SK-N-SH (cell line): ENCODE results near the gene P3R3URF. TPM values are rescaled to one million over a fixed set of nuclear protein-coding genes. Genes with fewer than 3 reads are reported as not detected.

ENCODE experiments used
- CTCF ChIA-PET: fragments of 300-600, 350-600 bp; formaldehyde crosslinking; extraction: SDS; loops from one replicate; lab custom pipeline; 2021; lab: Yijun Ruan, JAX
- POLR2A ChIA-PET: fragments of 350-600 bp; sonication (Branson Sonifier 250); formaldehyde crosslinking; extraction: SDS; loops from one replicate; lab custom pipeline; 2020; ENCODE audit warnings: antibody characterized with exemption, inconsistent platforms; lab: Yijun Ruan, JAX
- DNase-seq: peaks from one replicate; pipeline ENCODE4 v3.0.0; 2012
- H2AFZ ChIP-seq: fragments of 200-600 bp; sonication (generic); 2 replicates; pipeline ENCODE4 v1.8.1; 2016; ENCODE audit warnings: antibody characterized with exemption, mild to moderate bottlenecking, low read depth
- H3F3A ChIP-seq: fragments of 200-600 bp; sonication (generic); replicated peaks from 2 replicates; pipeline ENCODE3; 2016; ENCODE audit warnings: antibody characterized with exemption, mild to moderate bottlenecking; ENCODE audit not compliant: insufficient read depth
- H3K27ac ChIP-seq, 2 experiments: fragments of 200-500 bp in 1 of 2; fragments of 200-600 bp in 1 of 2; sonication (Bioruptor generic) in 1 of 2; sonication (generic), shearing (Covaris generic) in 1 of 2; 2 replicates each; pipeline versions ENCODE4 v1.5.1 to v1.6.1; 2014 to 2016; ENCODE audit warnings: low read depth in 2 of 2, inconsistent platforms in 1 of 2, low read length in 1 of 2, mild to moderate bottlenecking in 1 of 2, mixed read lengths in 1 of 2
- H3K27me3 ChIP-seq: fragments of 200-600 bp; sonication (generic), shearing (Covaris generic); 2 replicates; pipeline ENCODE4 v1.6.1; 2016; ENCODE audit warnings: mixed run types; ENCODE audit not compliant: insufficient read depth
- H3K36me3 ChIP-seq, 2 experiments: fragments of 200-500 bp in 1 of 2; fragments of 200-600 bp in 1 of 2; sonication (Bioruptor generic) in 1 of 2; sonication (generic) in 1 of 2; replicated peaks in 1 of 2; 2 replicates each; pipeline versions ENCODE3 to v1.5.1; 2014 to 2016; ENCODE audit warnings: low read length in 1 of 2, mild to moderate bottlenecking in 1 of 2; ENCODE audit not compliant: insufficient read depth in 2 of 2, control insufficient read depth in 1 of 2
- H3K4me1 ChIP-seq, 2 experiments: fragments of 200-500 bp in 1 of 2; fragments of 200-600 bp in 1 of 2; sonication (Bioruptor generic) in 1 of 2; sonication (generic), shearing (Covaris generic) in 1 of 2; 2 replicates each; pipeline versions ENCODE4 v1.5.1 to v1.6.1; 2014 to 2016; ENCODE audit warnings: low read depth in 1 of 2, low read length in 1 of 2, mixed run types in 1 of 2; ENCODE audit not compliant: insufficient read depth in 2 of 2, control insufficient read depth in 1 of 2
- H3K4me2 ChIP-seq: fragments of 200-600 bp; sonication (generic), shearing (Covaris generic); 2 replicates; pipeline ENCODE4 v1.6.1; 2017; ENCODE audit warnings: mixed run types
- H3K4me3 ChIP-seq, 2 experiments: fragments of 200-500 bp in 1 of 2; fragments of 200-600 bp in 1 of 2; sonication (Bioruptor generic) in 1 of 2; sonication (generic), shearing (Covaris generic) in 1 of 2; 2 replicates each; pipeline versions ENCODE4 v1.5.1 to v1.8.1; 2014 to 2016; ENCODE audit warnings: low read depth in 2 of 2, inconsistent platforms in 1 of 2, low read length in 1 of 2, mild to moderate bottlenecking in 1 of 2, mixed read lengths in 1 of 2, moderate library complexity in 1 of 2
- H3K79me2 ChIP-seq: fragments of 200-600 bp; sonication (generic); 2 replicates; pipeline ENCODE4 v1.8.1; 2017; ENCODE audit warnings: mild to moderate bottlenecking; ENCODE audit not compliant: insufficient read depth
- H3K9ac ChIP-seq: fragments of 200-600 bp; sonication (generic); 2 replicates; pipeline ENCODE4 v1.6.1; 2017; ENCODE audit warnings: mixed run types
- H3K9me2 ChIP-seq: fragments of 200-600 bp; sonication (generic); 2 replicates; pipeline ENCODE4 v1.6.1; 2017; ENCODE audit warnings: mixed run types
- H3K9me3 ChIP-seq: fragments of 200-600 bp; sonication (generic); 2 replicates; pipeline ENCODE4 v1.6.1; 2017; ENCODE audit warnings: mixed run types, mild to moderate bottlenecking, moderate library complexity
- H4K20me1 ChIP-seq: fragments of 200-600 bp; sonication (generic); 2 replicates; pipeline ENCODE4 v1.6.1; 2017; ENCODE audit warnings: mild to moderate bottlenecking, mixed run types; ENCODE audit not compliant: insufficient read depth
- ELF1 ChIP-seq: IDR thresholded peaks from 2 replicates; pipeline ENCODE4 v1.4.0; 2012
- EP300 ChIP-seq, 2 experiments: IDR thresholded peaks; 2 replicates each; pipeline versions ENCODE4 v1.4.0 to v1.6.1; 2012; ENCODE audit warnings: borderline replicate concordance in 1 of 2, low read depth in 1 of 2, low read length in 1 of 2
- GABPA ChIP-seq: IDR thresholded peaks from 2 replicates; pipeline ENCODE4 v1.4.0; 2012; ENCODE audit warnings: low read depth, mild to moderate bottlenecking
- IRF3 ChIP-seq: fragments of 150-350 bp; IDR thresholded peaks from 2 replicates; pipeline ENCODE4 v1.6.1; 2016; ENCODE audit warnings: mild to moderate bottlenecking, low read depth, low read length
- JUND ChIP-seq: IDR thresholded peaks from 2 replicates; pipeline ENCODE4 v1.4.0; 2012
- MAX ChIP-seq: IDR thresholded peaks from 2 replicates; pipeline ENCODE4 v1.4.0; 2012; ENCODE audit warnings: low read depth
- NRF1 ChIP-seq: IDR thresholded peaks from 2 replicates; pipeline ENCODE4 v1.6.1; 2012; ENCODE audit warnings: low read depth, mild to moderate bottlenecking, low read length
- PBX3 ChIP-seq: IDR thresholded peaks from 2 replicates; pipeline ENCODE4; 2012
- RCOR1 ChIP-seq: fragments of 150-350 bp; IDR thresholded peaks from 2 replicates; pipeline ENCODE4 v1.6.1; 2017; ENCODE audit warnings: antibody characterized with exemption, low read length
- RFX5 ChIP-seq: IDR thresholded peaks from 2 replicates; pipeline ENCODE4 v1.6.1; 2012; ENCODE audit warnings: mild to moderate bottlenecking, improper control_type of control experiment, low read length
- RXRA ChIP-seq: IDR thresholded peaks from 2 replicates; pipeline ENCODE4 v1.4.0; 2012; ENCODE audit warnings: low read depth, mild to moderate bottlenecking, borderline replicate concordance
- USF1 ChIP-seq: IDR thresholded peaks from 2 replicates; pipeline ENCODE4 v1.4.0; 2012; ENCODE audit warnings: low read depth, borderline replicate concordance
- YY1 ChIP-seq: IDR thresholded peaks from 2 replicates; pipeline ENCODE4 v1.4.0; 2012; ENCODE audit warnings: low read depth, mild to moderate bottlenecking
- WGBS: methylation state at CpG from one replicate; pipeline ENCODE4 v1.1.6; 2017; ENCODE audit warnings: low lambda C conversion rate; 5-methylcytosine and 5-hydroxymethylcytosine counted together
- polyA plus RNA-seq, 3 experiments: library from polyadenylated mRNA; depleted of rRNA; stranded (reverse); fragments of >200 nt; gene quantifications; 2 replicates each; pipeline ENCODE4 v1.2.3, GENCODE V29; 2012
- TF ChIP-seq, protein P1 (sequence below): IDR thresholded peaks from 2 replicates; pipeline ENCODE4 v1.6.1; 2012; ENCODE audit warnings: mild to moderate bottlenecking, low read depth, low read length, moderate library complexity

The P3R3URF gene
- polyA plus RNA-seq, 1 of the 3 experiments (the other 2 are of a cell fraction) = not detected

DNA sequence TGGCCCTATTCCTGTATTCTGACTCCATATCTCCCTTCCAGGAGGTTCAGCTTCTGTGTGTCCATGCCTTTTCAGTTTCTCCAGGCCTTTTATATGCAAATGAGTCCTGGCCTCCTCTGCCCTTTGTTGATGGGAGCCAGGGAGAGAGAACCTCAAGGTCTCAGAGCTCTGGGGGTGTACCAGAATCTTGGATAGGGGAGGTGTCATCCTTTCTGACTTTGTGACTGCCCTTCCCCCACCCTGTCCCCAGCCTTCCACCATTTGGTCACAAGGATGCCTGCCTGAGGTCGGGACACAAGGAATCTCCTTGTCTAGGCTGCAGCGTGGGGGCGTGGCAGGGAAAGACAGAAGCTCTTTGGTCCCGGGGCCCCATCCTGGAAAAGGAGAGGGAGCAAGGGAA lies 45.5 kb upstream of the P3R3URF start:
- WGBS = 83% methylated on average over 2 of the region's 4 CpGs
- ChIA-PET CTCF (interaction anchor here (0.6 to 0.8 kb wide), 2 partner anchors 13 to 16 kb away, joined by 3 read pairs; no protein-coding TSS in a partner anchor), POLR2A (no interaction called here)
- H3K9ac ChIP-seq = no peak overlapping the region
- no peaks in the 10 kb centered on the region for H3K27me3 ChIP-seq
- no peak for DNase-seq
- H3K4me1 ChIP-seq = no peaks in the 10 kb centered on the region; a peak in 1 of 4 replicates
- H3K79me2 ChIP-seq = no peaks in the 10 kb centered on the region
- TF ChIP-seq RCOR1 (no peak), USF1 (no peak), RFX5 (no peak), RXRA (no peak), MAX (no peak), YY1 (no peak), PBX3 (no peak), JUND (no peak), EP300 (IDR thresholded peaks at IDR 0.05; ENCODE audit: borderline replicate concordance in 1 of 2, low read depth in 1 of 2, low read length in 1 of 2) (no peak), GABPA (no peak), NRF1 (no peak), ELF1 (no peak), IRF3 (no peak)
- TF ChIP-seq, protein P1, sequence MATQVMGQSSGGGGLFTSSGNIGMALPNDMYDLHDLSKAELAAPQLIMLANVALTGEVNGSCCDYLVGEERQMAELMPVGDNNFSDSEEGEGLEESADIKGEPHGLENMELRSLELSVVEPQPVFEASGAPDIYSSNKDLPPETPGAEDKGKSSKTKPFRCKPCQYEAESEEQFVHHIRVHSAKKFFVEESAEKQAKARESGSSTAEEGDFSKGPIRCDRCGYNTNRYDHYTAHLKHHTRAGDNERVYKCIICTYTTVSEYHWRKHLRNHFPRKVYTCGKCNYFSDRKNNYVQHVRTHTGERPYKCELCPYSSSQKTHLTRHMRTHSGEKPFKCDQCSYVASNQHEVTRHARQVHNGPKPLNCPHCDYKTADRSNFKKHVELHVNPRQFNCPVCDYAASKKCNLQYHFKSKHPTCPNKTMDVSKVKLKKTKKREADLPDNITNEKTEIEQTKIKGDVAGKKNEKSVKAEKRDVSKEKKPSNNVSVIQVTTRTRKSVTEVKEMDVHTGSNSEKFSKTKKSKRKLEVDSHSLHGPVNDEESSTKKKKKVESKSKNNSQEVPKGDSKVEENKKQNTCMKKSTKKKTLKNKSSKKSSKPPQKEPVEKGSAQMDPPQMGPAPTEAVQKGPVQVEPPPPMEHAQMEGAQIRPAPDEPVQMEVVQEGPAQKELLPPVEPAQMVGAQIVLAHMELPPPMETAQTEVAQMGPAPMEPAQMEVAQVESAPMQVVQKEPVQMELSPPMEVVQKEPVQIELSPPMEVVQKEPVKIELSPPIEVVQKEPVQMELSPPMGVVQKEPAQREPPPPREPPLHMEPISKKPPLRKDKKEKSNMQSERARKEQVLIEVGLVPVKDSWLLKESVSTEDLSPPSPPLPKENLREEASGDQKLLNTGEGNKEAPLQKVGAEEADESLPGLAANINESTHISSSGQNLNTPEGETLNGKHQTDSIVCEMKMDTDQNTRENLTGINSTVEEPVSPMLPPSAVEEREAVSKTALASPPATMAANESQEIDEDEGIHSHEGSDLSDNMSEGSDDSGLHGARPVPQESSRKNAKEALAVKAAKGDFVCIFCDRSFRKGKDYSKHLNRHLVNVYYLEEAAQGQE = no peak
- H2AFZ ChIP-seq = no peak overlapping the region
- no peaks in the 10 kb centered on the region for H3K9me2 ChIP-seq
- no peak overlapping the region for H3K4me2 ChIP-seq
- no peaks in the 10 kb centered on the region for H3K9me3 ChIP-seq
- H3K36me3 ChIP-seq = no peaks in the 10 kb centered on the region
- H4K20me1 ChIP-seq = no peaks in the 10 kb centered on the region
- H3F3A ChIP-seq = peaks cover 3% of the 10 kb centered on the region
- H3K27ac ChIP-seq = no peak overlapping the region
- H3K4me3 ChIP-seq = no peak overlapping the region
